SIG-M5 (cell line): Measurements from ENCODE around the gene RRP15.
A peak's percentile ranks its signal among the peaks of the same experiment; 100 is the strongest.

Source experiments
- DNase-seq: peaks from one replicate; lab custom pipeline; 2025; lab: John Stamatoyannopoulos, UW

RRP15 gene

DNA sequence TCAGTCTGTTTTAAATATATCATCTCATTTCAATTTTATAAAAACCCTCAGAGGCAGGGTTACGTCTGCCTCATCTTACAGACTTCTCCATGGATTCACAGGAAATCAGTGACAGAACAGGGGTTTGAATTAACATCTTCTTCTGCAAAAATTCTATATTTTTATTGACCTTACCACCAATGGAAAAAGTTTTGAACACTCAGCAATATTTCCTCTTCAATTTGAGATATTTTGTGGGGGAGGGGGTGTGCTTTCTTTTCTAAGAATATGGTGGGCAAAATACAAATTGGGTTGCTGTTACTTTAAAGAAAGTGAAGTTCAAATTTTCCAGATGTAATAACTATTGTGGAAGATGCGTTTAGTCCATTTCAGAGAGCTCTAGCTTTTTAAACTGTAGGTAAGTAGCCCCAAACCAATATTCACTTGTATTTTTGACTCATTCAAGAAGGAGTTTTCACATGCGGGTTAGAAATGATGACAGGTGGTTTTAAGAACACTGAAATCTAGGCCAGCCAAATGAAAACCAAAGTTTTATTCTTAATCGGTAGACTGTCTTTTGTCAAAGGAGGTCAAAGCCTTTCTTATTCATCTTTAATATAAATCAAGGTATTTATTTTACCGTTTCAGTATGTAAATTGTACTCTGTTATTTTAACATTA, 77.5 kb downstream of the RRP15 start:
- no peak for DNase-seq

DNA sequence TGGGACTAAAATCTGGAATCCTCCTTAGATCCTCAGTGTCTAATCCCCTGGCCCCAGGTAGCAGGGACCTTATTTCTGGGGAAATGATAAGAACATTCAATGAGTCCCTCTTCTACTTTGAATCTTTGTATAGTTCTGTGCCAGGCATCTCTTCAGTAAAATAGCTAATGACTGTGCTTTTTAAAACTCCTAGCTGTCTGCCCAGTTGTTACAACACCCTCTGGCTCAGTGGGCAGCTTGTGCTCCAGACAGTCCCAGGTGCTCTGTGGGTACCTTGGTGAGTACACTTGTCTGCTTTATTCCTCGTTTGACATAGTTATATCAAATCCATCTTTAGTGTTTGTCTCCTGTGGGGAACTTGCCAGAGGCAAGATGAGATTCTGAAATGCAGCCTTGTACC, 78.0 kb downstream of the RRP15 start:
- DNase-seq: no peak

DNA sequence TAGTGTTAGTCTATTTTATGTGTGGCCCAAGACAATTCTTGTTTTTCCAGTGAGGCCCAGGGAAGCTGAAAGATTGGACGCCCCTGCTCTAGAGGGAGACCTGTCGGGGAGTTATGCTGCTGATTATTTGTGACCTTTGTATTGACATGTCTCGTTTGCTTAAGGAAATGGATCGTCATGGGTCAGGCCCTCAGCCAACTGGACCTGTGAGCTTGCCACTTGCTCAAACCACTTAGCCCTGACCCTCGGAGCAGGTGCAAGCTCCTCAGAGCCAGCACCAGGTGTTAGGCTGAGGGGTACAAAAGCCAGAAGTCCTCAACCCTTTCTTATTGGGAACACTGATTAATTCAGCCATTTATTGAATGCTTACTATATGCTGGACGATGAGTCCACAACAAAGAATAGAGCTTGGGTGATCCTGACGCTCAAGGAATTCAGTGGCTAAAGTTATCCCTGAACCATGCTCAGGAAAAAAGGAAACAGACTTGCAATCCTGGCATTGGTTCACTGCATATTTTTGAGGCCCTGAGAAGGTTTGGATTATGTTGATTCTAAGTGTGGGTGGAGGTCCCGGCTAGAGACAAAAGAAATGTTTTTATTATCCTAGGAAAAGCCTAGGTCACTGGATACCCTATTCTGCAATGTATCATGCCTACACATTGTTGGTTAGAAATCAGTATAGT, 79.1 kb downstream of the RRP15 start:
- no peak for DNase-seq

DNA sequence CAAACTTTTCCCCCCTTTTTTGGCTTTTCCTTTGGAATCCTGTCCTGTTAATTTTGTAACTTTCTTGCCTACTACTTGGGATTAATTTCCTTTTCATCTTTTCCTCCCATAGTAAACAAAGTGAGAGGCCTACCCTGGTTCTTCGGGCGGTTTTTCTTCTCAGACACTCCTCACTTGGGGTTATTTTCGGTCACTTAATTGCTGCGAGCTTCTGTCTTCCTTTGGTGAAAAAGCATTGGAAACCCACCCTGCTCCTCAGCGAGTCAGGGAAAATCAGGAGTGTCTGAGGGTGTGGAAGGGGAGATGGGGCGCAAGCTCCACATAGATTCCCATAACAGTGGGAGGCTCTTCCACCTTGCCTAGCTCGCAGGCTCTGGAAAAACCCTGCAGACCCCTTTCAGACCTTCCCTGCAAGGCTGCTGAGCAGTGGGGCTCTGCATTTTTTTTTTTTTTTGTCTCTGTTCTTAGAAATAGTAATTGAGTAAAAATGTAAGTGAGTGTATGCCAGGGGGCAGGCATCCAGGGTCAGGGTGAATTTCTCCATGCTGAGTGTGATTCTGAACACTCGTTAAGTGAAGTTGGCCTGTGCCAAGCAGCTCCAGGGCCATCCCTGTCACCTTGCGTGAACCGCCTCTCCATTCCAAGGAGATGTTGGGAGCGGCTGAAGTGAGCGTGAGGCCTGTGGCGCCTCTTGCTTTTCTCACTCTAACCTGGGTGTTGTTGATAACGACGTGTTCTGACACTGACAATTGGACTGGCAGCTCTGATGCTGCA, 80.3 kb downstream of the RRP15 start:
- no peak for DNase-seq

DNA sequence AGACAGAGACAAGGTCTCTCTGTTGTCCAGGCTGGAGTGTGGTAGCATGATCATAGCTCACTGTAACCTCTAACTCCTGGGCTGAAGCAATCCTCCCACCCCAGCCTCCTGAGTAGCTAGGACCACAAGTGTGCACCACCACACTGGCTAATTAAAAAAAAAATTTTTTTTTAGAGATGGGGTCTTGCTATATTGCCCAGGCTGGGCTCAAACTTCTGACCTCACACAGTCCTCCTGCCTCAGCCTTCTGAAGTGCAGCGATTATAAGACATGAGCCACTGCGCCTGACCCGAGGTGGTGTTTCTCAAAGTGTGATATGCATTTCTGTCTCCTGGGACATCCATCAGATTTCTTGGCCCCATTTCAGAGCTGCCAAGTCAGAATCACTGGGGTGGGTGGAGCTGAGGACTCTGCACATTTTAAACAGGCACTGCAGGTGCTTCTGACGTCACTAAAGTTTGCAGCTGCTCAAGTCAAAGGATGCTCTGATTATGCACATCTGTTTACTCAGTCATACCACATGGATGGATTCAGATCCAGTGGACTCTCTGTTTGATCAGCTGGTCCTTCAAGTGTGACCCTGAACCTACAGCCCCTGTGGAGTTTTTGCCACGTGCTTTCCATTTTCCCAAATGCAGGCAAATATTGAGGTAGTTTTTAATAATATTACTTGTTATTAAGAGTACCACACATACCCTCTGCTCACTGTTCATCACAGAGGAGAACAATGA, 81.4 kb downstream of the RRP15 start:
- no peak for DNase-seq

DNA sequence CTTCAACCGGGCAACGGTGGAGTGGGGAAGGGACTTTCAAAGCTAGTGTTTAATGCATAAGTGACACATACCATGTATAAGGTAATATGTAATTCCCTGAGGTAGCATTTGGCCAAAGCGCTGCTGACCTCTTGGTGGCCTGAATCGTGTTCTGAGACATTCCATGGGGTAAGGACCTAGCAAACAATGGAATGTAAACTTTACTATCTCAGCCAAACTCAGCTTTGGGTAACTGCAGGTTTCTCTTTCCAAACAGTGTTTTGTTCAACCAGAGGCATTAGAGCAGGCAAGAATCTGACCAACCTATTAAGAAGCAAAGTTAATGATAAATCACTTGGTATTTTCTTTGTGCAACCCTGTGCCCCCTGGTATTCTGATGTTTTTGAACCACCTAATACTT, 82.0 kb downstream of the RRP15 start:
- no peak for DNase-seq

DNA sequence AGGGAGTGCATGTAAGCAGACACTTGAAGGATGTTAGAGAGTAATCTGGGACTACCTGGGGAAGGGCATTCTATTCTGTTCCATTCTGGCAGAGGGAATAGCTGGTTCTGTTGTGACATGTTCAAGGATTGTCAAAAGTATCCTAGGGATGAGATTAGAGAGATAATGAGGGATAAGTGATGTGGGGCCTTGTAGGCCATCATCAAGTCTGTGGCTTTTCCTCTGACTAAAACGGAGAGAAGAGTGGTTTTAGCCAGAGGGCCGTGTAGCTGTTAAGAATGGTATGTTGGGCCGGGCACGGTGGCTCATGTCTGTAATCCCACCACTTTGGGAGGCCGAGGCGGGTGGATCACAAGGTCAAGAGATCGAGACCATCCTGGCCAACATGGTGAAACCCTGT, 83.6 kb downstream of the RRP15 start:
- no peak for DNase-seq

DNA sequence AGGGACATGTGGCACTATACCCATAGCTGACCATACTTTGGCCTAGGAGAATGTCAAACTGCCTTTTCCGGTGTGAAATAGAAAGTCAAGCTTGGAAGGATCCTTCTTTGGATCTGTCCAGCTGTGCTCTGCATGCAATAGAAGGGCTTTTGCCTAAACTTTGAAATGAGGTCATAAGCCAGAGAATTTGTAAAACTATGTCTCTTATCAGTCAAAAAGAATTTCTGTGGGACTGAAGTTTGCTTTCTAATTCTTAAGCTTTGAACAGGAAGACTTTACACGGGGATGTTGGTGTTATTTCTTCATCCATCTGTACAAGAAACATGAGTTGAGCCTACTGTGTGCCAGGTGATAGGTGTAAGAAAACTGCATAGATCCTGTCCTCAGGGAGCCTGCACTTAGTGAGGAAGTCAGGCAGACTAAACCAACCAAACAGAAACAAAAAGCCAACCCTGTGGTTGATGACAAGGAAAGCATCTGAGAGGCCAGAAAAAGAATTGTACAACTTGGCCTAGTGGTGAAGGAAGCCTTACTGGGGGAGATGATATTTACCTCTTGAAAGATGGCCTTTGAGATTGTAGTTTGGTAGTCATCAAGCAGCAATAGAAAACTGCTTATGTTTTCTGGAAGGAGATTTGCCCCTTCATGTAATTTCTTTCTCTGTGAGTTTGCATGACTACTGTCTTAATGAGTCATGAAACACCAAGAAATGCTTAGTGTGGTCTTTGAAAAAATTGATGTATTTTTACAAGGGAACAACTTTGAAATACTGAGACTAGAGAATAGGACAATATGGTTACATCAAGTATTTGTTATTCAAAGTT, 84.8 kb downstream of the RRP15 start:
- no peak for DNase-seq

DNA sequence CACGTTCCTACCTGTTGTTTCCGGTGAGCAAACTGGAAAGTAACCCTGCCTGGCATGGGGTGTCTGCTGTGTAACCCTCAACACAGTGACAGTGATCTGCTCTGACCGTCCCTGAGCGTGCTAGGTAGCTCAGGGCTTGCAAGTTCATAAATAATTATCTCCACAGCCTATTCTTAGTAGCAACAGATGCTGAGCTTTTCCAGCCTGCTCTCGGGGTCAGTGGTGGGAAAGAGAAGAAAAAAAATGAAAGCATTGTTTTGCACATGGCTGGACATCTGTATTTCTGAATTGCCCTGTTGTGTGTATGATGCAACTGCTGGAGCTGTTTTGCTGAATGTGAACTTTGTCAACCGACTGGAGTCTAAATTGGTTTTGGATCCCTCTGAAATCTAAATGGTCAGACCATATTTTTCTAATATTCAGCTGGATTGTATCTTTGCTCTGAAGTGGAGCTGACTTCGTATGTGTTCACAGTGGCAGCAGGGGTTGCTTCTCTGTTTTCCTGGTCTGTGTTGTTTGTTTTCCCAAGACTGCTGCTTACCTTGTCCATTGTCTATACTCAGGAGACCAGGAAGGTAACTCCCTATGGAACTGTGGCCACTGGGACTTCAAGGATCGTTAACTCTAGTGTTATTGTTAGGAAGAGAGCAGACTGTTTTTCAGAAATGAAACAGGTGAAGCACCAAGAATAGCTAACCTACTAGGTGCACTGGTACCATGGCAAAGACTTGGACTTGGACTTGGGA, 87.0 kb downstream of the RRP15 start:
- DNase-seq: no peak

DNA sequence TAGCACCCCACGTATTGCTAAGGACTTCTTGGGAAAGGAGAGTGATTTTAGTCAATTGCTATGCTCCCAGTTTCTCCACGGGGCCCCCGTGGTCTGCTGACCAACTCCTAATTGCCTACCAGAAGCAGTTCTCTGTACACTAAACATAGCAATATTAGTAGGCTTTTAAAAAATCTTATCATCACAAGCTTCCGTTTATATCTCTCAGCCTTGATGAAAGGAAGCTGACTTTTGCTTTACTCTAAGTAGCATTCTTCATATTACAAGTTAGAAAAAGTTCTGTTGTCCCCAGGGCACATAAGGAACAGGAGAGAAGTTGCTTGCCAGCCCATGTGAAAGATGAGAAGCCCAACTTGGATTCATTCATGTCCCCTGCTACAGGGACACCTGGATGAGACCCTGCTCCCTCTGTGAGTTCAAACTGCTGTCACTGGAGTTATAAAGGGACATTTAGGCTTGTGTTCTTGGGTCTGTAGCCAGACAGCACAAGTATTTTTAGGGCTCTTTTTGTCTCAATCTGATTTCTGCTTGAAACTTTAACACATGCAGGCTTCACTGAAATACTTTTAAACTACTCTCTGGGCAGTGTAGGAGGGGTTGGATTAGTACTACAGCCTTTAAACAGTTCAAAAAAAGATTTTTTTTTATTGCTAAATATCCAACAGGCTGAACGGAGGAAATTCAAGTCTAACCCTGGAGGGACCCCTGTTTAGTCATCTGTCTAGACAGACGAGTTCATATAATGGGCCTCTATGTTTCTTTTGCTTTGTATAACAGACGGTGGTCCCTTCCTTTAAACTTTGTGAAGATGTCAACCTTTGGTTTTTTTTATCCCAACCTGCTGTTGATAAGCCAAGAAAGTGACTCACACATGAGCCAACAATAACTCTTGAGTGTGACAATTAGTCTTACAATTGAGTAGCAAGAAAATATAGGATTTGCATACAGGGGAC, 89.6 kb downstream of the RRP15 start:
- no peak for DNase-seq

DNA sequence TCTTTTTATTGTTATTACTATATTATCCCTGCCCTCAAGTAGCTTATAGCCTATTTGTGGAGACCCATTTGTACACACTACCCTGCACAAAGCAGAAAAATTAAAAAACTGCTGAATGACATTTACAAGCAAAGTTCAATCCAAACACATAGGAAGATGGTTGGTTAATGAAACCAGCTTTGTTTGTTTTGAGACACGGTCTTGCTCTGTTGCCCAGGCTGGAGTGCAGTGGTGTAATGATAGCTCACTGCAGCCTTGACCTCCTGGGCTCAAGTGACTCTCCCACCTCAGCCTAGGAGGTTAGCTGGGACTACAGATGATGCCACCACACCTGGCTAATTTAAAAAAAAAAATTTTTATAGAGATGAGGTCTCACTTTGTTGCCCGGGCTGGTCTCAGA, 91.6 kb downstream of the RRP15 start:
- DNase-seq: no peak

DNA sequence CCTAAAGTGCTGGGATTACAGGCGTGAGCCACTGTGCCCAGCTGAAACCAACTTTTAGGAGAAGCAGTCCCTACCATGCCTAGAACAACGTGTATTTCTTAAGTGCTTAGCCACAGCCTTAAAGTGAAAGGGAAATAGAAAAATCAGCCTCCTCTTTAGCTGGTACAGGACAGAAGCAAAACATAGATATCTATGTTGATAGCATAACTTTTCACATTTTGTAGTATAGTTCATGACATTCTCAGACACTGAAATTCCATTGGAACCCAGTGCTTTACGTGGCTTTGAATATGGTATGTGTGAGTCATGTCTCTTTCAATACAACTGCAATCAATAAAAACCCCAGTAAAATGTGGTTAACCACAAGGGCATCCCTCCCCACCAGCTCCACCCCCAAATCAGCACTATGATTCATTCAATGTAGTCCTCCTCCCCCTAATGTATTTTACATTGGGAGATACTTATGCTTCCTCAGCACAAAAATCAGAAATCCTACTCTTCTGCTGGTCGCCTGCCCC, 92.1 kb downstream of the RRP15 start:
- DNase-seq: peak; percentile 75

DNA sequence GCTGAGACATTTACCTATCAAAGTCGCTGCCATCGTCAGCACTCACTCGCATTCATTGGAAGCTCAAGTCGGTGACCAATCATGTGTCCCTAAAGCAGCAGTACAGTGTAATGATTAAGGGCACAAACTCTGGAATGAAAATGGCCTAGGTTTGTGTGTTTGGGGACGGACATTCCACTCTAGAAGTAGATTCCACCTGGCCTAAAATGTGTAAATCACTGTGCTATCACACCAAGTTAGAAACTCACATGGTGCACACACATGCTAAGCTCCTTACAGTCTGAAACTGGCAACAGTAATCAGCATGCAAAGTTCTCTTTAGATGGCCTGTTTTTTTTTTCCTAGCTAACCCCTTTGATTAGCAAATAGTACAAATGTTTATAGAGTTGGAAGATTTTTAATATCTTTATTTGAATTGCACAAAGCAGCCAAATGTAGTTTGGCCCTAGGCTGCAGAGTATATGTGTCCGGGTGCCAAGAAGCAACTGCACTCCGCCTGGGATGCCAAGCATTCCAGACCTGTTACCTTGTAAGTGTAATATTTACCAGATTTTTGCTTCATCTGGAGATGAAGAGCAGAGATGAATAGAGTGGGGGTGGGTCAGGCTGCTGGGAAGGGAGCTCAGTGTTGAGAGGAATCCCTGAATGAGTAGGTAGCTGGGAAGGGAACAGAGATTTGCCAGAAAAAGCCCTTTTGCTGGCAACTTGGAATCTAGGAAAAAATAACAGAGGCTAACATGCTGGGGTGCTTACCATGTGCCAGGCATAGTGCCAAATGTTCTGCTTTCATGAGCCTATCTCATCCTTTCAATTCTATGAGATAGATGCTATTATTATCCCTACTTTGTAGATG, 95.3 kb downstream of the RRP15 start:
- no peak for DNase-seq

DNA sequence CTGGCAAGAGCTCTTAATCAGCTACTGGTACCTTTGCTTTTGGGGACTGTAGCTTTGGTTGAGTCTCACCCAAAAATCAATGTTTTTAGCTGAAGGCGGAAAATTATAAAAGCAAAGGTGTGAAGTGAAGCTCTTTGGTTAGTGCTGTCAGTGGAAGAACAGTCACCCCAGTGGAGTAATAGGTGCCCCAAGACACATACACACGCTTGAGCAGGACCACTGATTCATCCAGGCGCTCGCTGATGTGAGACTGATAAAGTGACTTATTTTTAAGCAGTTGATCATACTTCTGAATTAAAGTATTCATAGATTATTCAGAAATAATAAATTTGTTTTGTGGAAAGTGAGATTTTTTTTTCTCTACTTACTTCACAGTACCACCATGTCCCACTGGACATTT, 97.2 kb downstream of the RRP15 start:
- no peak for DNase-seq

DNA sequence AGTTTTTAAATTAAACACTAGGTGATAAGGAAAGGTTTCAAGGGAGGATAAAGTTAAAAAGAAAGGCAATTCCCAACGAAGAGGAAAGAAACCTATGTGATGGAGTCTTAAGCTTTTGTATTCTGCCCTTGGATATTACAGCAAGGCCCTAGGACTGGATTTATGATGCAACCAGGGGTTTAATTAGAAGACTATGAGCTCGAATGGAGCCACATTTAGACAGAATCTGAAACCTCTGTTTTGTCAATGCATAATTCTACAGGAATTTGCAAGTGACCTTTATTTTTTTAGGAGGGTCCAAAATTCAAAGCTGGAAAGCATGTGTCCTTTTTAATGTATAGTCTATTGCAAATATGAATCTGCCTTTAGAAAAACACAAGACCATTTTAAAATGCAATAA, 98.0 kb downstream of the RRP15 start:
- no peak for DNase-seq

DNA sequence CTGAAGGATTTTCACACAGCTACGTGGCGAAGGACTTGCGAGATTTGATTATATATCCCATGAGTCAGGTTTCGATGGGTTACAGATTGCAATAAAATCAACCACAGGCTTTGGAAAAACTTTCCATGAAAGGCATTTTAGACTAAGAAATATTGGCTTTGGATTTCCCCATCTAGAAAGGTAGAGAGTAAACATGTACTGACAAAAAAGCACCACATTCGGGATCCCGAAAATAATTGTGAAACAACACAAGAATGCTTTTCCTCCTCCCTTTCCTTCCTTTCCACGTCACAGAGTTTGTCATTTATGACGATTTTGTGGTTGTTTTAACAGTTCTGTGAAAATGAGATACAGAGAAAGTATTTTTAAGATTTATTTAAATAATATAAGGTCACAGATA, 98.6 kb downstream of the RRP15 start:
- no peak for DNase-seq

DNA sequence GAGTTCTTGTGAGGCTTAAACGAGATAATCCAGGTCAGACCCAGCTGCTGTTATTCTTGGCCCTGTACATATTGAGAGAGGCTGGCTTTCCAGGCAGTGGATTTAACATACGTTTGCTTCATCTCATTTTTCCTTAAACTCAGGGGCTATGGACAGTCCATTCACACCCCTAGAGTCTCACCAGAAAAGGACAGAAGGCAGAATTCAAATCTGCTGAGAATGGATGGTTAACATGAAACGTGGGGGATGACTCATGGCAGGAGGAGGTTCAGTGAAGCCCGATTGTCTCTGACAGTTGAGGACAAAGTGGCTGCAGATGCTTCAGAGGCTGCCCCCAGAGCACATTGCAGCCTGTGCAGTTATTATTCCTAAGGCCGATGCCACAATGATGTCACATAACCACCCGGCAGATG, 99.5 kb downstream of the RRP15 start:
- DNase-seq: no peak
